H9 (cell line): ENCODE measurements around the gene ARNT2. TPM values are rescaled to one million over a fixed set of nuclear protein-coding genes. Genes with fewer than 3 reads are reported as not detected.

Source experiments
- DNase-seq: peaks from one replicate; pipeline ENCODE4 v3.0.0-alpha.2; 2017
- H2AFZ ChIP-seq: one replicate; pipeline ENCODE4 v1.6.1; 2013; ENCODE audit warnings: mild to moderate bottlenecking, low read length, control low read depth, moderate library complexity
- H2AK5ac ChIP-seq: 2 replicates; pipeline ENCODE4 v1.6.1; 2013; ENCODE audit warnings: low read length, control low read depth, mixed read lengths; ENCODE audit not compliant: insufficient read length
- H2BK120ac ChIP-seq: one replicate; pipeline ENCODE4 v1.6.1; 2013; ENCODE audit warnings: low read depth, mild to moderate bottlenecking, low read length, control low read depth, inconsistent platforms; ENCODE audit not compliant: poor library complexity, severe bottlenecking
- H2BK12ac ChIP-seq: 2 replicates; pipeline ENCODE4 v1.6.1; 2013; ENCODE audit warnings: low read length, control low read depth, mixed read lengths, low read depth; ENCODE audit not compliant: insufficient read length
- H2BK15ac ChIP-seq: 2 replicates; pipeline ENCODE4 v1.6.1; 2013; ENCODE audit warnings: low read depth, low read length, control low read depth
- H2BK20ac ChIP-seq: one replicate; pipeline ENCODE4 v1.6.1; 2013; ENCODE audit warnings: low read depth, mild to moderate bottlenecking, low read length, control low read depth, inconsistent platforms; ENCODE audit not compliant: poor library complexity, severe bottlenecking
- H2BK5ac ChIP-seq: 2 replicates; pipeline ENCODE4 v1.6.1; 2013; ENCODE audit warnings: low read length, control low read depth, mixed read lengths; ENCODE audit not compliant: insufficient read length
- H3K14ac ChIP-seq: 2 replicates; pipeline ENCODE4 v1.6.1; 2013; ENCODE audit warnings: low read length, control low read depth; ENCODE audit not compliant: insufficient read depth
- H3K18ac ChIP-seq: 2 replicates; pipeline ENCODE4 v1.6.1; 2013; ENCODE audit warnings: low read depth, mild to moderate bottlenecking, mixed read lengths, low read length, control low read depth; ENCODE audit not compliant: insufficient read length
- H3K23ac ChIP-seq: 2 replicates; pipeline ENCODE4 v1.6.1; 2013; ENCODE audit warnings: low read length, control low read depth, mixed read lengths, low read depth; ENCODE audit not compliant: insufficient read length
- H3K23me2 ChIP-seq: 2 replicates; pipeline ENCODE4 v1.6.1; 2013; ENCODE audit warnings: low read depth, mild to moderate bottlenecking, mixed read lengths, low read length, control low read depth; ENCODE audit not compliant: insufficient read length, poor library complexity, severe bottlenecking
- H3K27ac ChIP-seq: 2 replicates; pipeline ENCODE4 v1.5.1; 2013; ENCODE audit warnings: low read length, control low read depth, mixed read lengths, low read depth; ENCODE audit not compliant: insufficient read length
- H3K27me3 ChIP-seq: 2 replicates; pipeline ENCODE4 v1.6.1; 2013; ENCODE audit warnings: low read length, control low read depth, inconsistent platforms; ENCODE audit not compliant: insufficient read depth
- H3K4ac ChIP-seq: 2 replicates; pipeline ENCODE4 v1.6.1; 2013; ENCODE audit warnings: low read depth, mild to moderate bottlenecking, control low read depth, inconsistent platforms, low read length, moderate library complexity
- H3K4me1 ChIP-seq: 2 replicates; pipeline ENCODE4 v1.6.1; 2013; ENCODE audit warnings: low read length, control low read depth, inconsistent platforms; ENCODE audit not compliant: insufficient read depth
- H3K4me2 ChIP-seq: 2 replicates; pipeline ENCODE4 v1.6.1; 2013; ENCODE audit warnings: low read length, control low read depth, mixed read lengths; ENCODE audit not compliant: insufficient read length, insufficient read depth
- H3K56ac ChIP-seq: 2 replicates; pipeline ENCODE4 v1.6.1; 2013; ENCODE audit warnings: low read depth, mild to moderate bottlenecking, mixed read lengths, low read length, control low read depth; ENCODE audit not compliant: insufficient read length
- H3K79me1 ChIP-seq: 2 replicates; pipeline ENCODE4 v1.6.1; 2013; ENCODE audit warnings: low read depth, mild to moderate bottlenecking, moderate library complexity, low read length, control low read depth, inconsistent platforms; ENCODE audit not compliant: insufficient read depth, poor library complexity, severe bottlenecking
- H3K79me2 ChIP-seq: 2 replicates; pipeline ENCODE4 v1.6.1; 2013; ENCODE audit warnings: low read length, control low read depth, inconsistent platforms; ENCODE audit not compliant: insufficient read depth
- H3K9ac ChIP-seq: 2 replicates; pipeline ENCODE4 v1.6.1; 2013; ENCODE audit warnings: low read length, control low read depth, mixed read lengths; ENCODE audit not compliant: insufficient read length; ENCODE audit errors: extremely low read depth
- H3K9me3 ChIP-seq: one replicate; pipeline ENCODE4 v1.6.1; 2013; ENCODE audit warnings: low read depth, low read length, inconsistent platforms; ENCODE audit not compliant: control insufficient read depth
- H3T11ph ChIP-seq: one replicate; pipeline ENCODE4 v1.6.1; 2013; ENCODE audit warnings: mild to moderate bottlenecking, low read length, control low read depth, inconsistent platforms
- H4K20me1 ChIP-seq: one replicate; pipeline ENCODE4 v1.6.1; 2013; ENCODE audit not compliant: control insufficient read depth, insufficient read length, insufficient read depth
- H4K5ac ChIP-seq: 2 replicates; pipeline ENCODE4 v1.6.1; 2013; ENCODE audit warnings: low read depth, mild to moderate bottlenecking, mixed read lengths, low read length, control low read depth; ENCODE audit not compliant: insufficient read length
- H4K8ac ChIP-seq: replicated peaks from 2 replicates; pipeline ENCODE4 v1.6.1; 2013; ENCODE audit warnings: low read length, control low read depth, mixed read lengths, low read depth; ENCODE audit not compliant: insufficient read length
- H4K91ac ChIP-seq: 2 replicates; pipeline ENCODE4 v1.6.1; 2013; ENCODE audit warnings: low read depth, mild to moderate bottlenecking, moderate library complexity, mixed read lengths, low read length, control low read depth; ENCODE audit not compliant: insufficient read length
- H3K27ac Mint-ChIP-seq, 3 experiments: 2 replicates in 2 of 3; 3 replicates in 1 of 3; pipeline ENCODE4 v1.8.0; 2020 to 2021; ENCODE audit warnings: mixed read lengths in 3 of 3, mild to moderate bottlenecking in 1 of 3, moderate library complexity in 1 of 3
- H3K27me3 Mint-ChIP-seq: 2 replicates; pipeline ENCODE4 v1.8.0; 2021; ENCODE audit warnings: low read depth, mild to moderate bottlenecking, moderate library complexity, mixed read lengths
- H3K36me3 Mint-ChIP-seq, 3 experiments: 2 replicates in 2 of 3; 3 replicates in 1 of 3; pipeline ENCODE4 v1.8.0; 2020 to 2021; ENCODE audit warnings: low read depth in 3 of 3, mixed read lengths in 3 of 3; ENCODE audit not compliant: insufficient read depth in 1 of 3
- H3K4me1 Mint-ChIP-seq, 2 experiments: 2 replicates each; pipeline ENCODE4 v1.8.0; 2020; ENCODE audit warnings: mixed read lengths in 2 of 2
- H3K4me3 Mint-ChIP-seq, 2 experiments: 2 replicates in 1 of 2; 3 replicates in 1 of 2; pipeline ENCODE4 v1.8.0; 2020 to 2021; ENCODE audit warnings: mild to moderate bottlenecking in 2 of 2, mixed read lengths in 2 of 2, moderate library complexity in 1 of 2
- H3K9me3 Mint-ChIP-seq, 2 experiments: 2 replicates in 1 of 2; 3 replicates in 1 of 2; pipeline ENCODE4 v1.8.0; 2020; ENCODE audit warnings: mild to moderate bottlenecking in 2 of 2, mixed read lengths in 2 of 2, moderate library complexity in 1 of 2
- CTCF ChIP-seq: fragments of 200-600 bp; sonication (generic); conservative IDR thresholded peaks from 3 replicates; pipeline ENCODE4 v1.8.0; 2021; ENCODE audit warnings: antibody characterized with exemption, mild to moderate bottlenecking
- WGBS: extraction: QIAGEN DNeasy Blood & Tissue Kit; methylation state at CpG from one replicate; pipeline ENCODE4 v1.1.7; 2013; ENCODE audit warnings: missing lambda C conversion rate, low lambda C conversion rate, mixed read lengths; ENCODE audit not compliant: insufficient read length; ENCODE audit errors: extremely low coverage; 5-methylcytosine and 5-hydroxymethylcytosine counted together
- total RNA-seq: library from RNA; stranded (reverse); gene quantifications from 2 replicates; pipeline ENCODE4 v1.2.1, GENCODE V29; 2021

ARNT2 gene
- total RNA-seq, 1 experiment from 2014 or later, result 10.5 TPM

DNA sequence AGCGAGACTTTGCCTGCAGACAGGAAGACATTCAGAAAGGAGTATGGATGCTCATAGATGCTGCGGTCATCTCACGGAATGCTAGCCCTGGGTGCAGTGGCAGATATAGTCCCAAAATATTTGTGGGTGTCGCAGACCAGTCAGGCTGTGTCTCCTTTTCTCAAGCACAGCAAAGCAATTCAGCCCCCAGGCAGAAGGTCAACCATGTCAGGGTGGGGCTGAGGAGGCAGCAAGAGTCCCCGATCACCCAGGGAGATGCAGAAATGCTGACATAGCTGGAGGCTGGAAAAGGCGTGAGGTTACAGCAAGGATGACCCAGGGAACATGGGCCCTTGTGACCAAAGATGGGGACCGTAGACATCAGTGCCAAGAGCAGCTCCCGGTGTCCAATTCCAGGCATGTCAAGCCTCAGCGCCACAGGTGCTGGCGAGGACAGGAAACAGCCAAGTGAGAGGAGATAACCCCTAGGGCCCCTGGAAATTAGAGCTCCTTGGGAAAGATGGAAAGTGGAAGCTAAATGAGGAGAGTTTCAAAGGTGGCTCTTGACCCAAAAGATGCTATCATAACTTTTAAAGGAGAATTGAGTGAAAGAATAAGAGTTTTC is 209.7 kb downstream of the ARNT2 start:
- H4K20me1 ChIP-seq, result no peaks in the 10 kb centered on the region
- H4K5ac ChIP-seq, result no peak overlapping the region
- H3K36me3 Mint-ChIP-seq, result no peaks in the 10 kb centered on the region
- H3K4ac ChIP-seq, result no peak overlapping the region
- no peak for TF ChIP-seq CTCF
- peaks cover 18% of the 10 kb centered on the region in 2 experiments for H3K4me1 Mint-ChIP-seq
- H2BK20ac ChIP-seq, result no peak overlapping the region
- no peaks in the 10 kb centered on the region for H3K27me3 ChIP-seq
- H3K4me2 ChIP-seq, result no peak overlapping the region
- no peak overlapping the region for H3K4me3 Mint-ChIP-seq
- no peak overlapping the region for H3K18ac ChIP-seq
- H2AFZ ChIP-seq, result no peak overlapping the region
- no peak for DNase-seq
- no peak overlapping the region for H2BK5ac ChIP-seq
- no peak overlapping the region for H3K9ac ChIP-seq
- no peak overlapping the region for H2BK15ac ChIP-seq
- H3K56ac ChIP-seq, result no peak overlapping the region
- H3K79me1 ChIP-seq, result no peaks in the 10 kb centered on the region
- H2BK120ac ChIP-seq, result no peak overlapping the region
- no peaks in the 10 kb centered on the region for H3K4me1 ChIP-seq
- no peak overlapping the region for H2AK5ac ChIP-seq
- H3K27ac Mint-ChIP-seq, result no peak overlapping the region; a peak in 1 of 7 replicates
- H3T11ph ChIP-seq, result no peak overlapping the region
- H3K9me3 Mint-ChIP-seq, result no peaks in the 10 kb centered on the region
- no peak overlapping the region for H2BK12ac ChIP-seq
- H3K9me3 ChIP-seq, result no peaks in the 10 kb centered on the region
- H4K8ac ChIP-seq, result no peak overlapping the region
- no CpG with 5 or more reads among the region's 10 CpGs for WGBS
- no peak overlapping the region for H3K23ac ChIP-seq
- no peaks in the 10 kb centered on the region for H3K23me2 ChIP-seq
- no peak overlapping the region for H3K14ac ChIP-seq
- peaks cover 2% of the 10 kb centered on the region for H3K27me3 Mint-ChIP-seq
- no peak overlapping the region for H3K27ac ChIP-seq
- H3K79me2 ChIP-seq, result no peaks in the 10 kb centered on the region
- no peak overlapping the region for H4K91ac ChIP-seq
